Neural progenitor cell (in vitro differentiated cells): ENCODE results near the gene ARSB. TPM values are rescaled to one million over a fixed set of nuclear protein-coding genes. Genes with fewer than 3 reads are reported as not detected.

Experiments
- DNase-seq: peaks from one replicate; pipeline ENCODE4 v3.0.0-alpha.2; 2016; ENCODE audit warnings: low spot score
- H2AFZ ChIP-seq: fragments of 200-600 bp; sonication (generic); replicated peaks from 2 replicates; pipeline ENCODE4 v1.6.1; 2016; ENCODE audit warnings: antibody characterized with exemption
- H3F3A ChIP-seq: fragments of 200-600 bp; sonication (generic); 2 replicates; pipeline ENCODE4 v1.6.1; 2016; ENCODE audit warnings: antibody characterized with exemption, low read depth
- H3K27ac ChIP-seq: fragments of 200-600 bp; sonication (generic); 2 replicates; pipeline ENCODE4 v1.5.1; 2016; ENCODE audit warnings: mild to moderate bottlenecking
- H3K27me3 ChIP-seq: fragments of 200-600 bp; sonication (generic); 2 replicates; pipeline ENCODE4 v1.6.1; 2016; ENCODE audit warnings: mild to moderate bottlenecking, moderate library complexity
- H3K36me3 ChIP-seq: fragments of 200-600 bp; sonication (generic); 2 replicates; pipeline ENCODE4 v1.5.1; 2016
- H3K4me1 ChIP-seq: fragments of 200-600 bp; sonication (generic); 2 replicates; pipeline ENCODE4 v1.6.1; 2016; ENCODE audit warnings: mixed run types
- H3K4me2 ChIP-seq: fragments of 200-600 bp; sonication (generic); 2 replicates; pipeline ENCODE4 v1.6.1; 2016
- H3K4me3 ChIP-seq: fragments of 200-600 bp; sonication (generic); 2 replicates; pipeline ENCODE4 v1.5.1; 2016
- H3K79me2 ChIP-seq: fragments of 200-600 bp; sonication (generic); 2 replicates; pipeline ENCODE4 v1.6.1; 2016; ENCODE audit warnings: low read depth
- H3K9ac ChIP-seq: fragments of 200-600 bp; sonication (generic); 2 replicates; pipeline ENCODE4 v1.6.1; 2016
- H3K9me3 ChIP-seq: fragments of 200-600 bp; sonication (generic); 2 replicates; pipeline ENCODE4 v1.5.1; 2016; ENCODE audit warnings: low read depth
- H4K20me1 ChIP-seq: fragments of 200-600 bp; sonication (generic); 2 replicates; pipeline ENCODE4 v1.6.1; 2016; ENCODE audit warnings: low read depth
- H3K27ac Mint-ChIP-seq: 3 replicates; pipeline ENCODE4 v1.8.0; 2021; ENCODE audit warnings: mixed read lengths
- H3K27me3 Mint-ChIP-seq: 2 replicates; pipeline ENCODE4 v1.8.0; 2022; ENCODE audit warnings: low read depth, mild to moderate bottlenecking, inconsistent platforms, moderate library complexity, mixed read lengths; ENCODE audit not compliant: insufficient read depth
- H3K36me3 Mint-ChIP-seq: 3 replicates; pipeline ENCODE4 v1.8.0; 2021; ENCODE audit warnings: mixed read lengths
- H3K4me1 Mint-ChIP-seq: 3 replicates; pipeline ENCODE4 v1.8.0; 2021; ENCODE audit warnings: mixed read lengths
- H3K4me3 Mint-ChIP-seq: 3 replicates; pipeline ENCODE4 v1.8.0; 2021; ENCODE audit warnings: mild to moderate bottlenecking, moderate library complexity, mixed read lengths
- H3K9me3 Mint-ChIP-seq: 3 replicates; pipeline ENCODE4 v1.8.0; 2020; ENCODE audit warnings: mixed read lengths
- CTCF ChIP-seq: fragments of 200-600 bp; sonication (generic); IDR thresholded peaks from 2 replicates; pipeline ENCODE4 v1.5.1; 2017; ENCODE audit warnings: antibody characterized with exemption, mild to moderate bottlenecking
- EZH2 ChIP-seq: fragments of 200-600 bp; sonication (generic); IDR thresholded peaks from 2 replicates; pipeline ENCODE4 v1.6.1; 2017; ENCODE audit warnings: antibody characterized with exemption, mild to moderate bottlenecking, moderate library complexity
- EZH2phosphoT487 ChIP-seq: fragments of 200-600 bp; sonication (generic); IDR thresholded peaks from 2 replicates; pipeline ENCODE4 v1.6.1; 2017; ENCODE audit warnings: antibody characterized with exemption
- total RNA-seq: library from RNA; depleted of rRNA; stranded (reverse); fragments of >200 nt; gene quantifications from 2 replicates; pipeline ENCODE4 v1.2.3, GENCODE V29; 2015; ENCODE audit warnings: low replicate concordance

Gene ARSB
- total RNA-seq, 1 donor from 2014 or later: 15.3 TPM

DNA sequence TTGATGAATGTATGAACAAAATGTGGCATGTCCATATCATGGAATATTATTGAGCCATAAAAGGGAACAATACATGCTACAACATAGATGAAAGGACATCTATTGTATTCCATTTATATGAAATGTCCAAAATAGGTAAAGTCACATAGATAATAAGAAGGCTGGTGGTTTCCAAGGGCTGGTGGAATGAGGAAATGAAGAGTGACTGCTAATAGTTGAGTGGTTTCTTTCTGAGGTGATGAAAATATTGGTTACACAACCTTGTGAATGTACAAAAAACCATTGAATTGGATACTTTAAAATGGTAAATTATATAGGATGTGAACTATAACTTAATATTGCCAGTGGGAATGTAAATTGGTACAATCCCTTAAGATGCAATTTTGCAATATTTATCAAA lies 5.2 kb downstream of the ARSB start:
- TF ChIP-seq CTCF: no peak
- no peak for TF ChIP-seq EZH2
- no peak for TF ChIP-seq EZH2phosphoT487
- no peak overlapping the region for H3K4me3 Mint-ChIP-seq

DNA sequence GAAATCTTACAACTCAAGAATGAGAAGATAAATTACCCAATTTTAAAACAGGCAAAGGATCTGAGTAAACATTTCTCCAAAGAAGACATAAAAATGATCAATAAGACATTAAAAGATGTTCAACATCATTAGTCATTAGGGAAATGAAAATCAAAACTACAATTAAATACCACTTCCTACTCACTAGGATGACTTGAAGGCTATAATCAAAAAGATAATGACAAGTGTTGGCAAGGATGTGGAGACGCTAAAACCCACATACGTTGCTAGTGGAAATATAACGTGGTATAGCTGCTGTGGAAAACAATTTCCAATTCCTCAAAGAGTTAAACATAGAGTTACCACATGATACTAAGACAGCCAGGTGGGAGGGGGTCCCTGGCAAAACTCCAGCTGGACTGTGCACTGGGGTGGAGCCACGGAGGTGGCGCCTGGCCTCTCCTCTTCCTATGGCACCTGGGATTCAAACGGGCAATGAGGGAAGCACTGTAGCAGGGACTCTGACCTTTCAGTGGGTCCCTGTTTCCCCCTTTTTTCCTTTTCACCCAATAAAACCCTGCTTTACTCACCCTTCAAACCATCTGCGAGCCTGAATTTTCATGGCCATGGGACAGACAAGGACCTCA lies 5.9 kb downstream of the ARSB start:
- Histone ChIP-seq H3K9ac (no peak overlapping the region), H2AFZ (no peak overlapping the region), H3K4me3 (no peak overlapping the region), H4K20me1 (no peaks in the 10 kb centered on the region), H3K4me2 (no peak overlapping the region), H3K79me2 (peaks cover 20% of the 10 kb centered on the region), H3F3A (peaks cover 12% of the 10 kb centered on the region), H3K27me3 (no peaks in the 10 kb centered on the region), H3K9me3 (no peaks in the 10 kb centered on the region), H3K27ac (no peak overlapping the region), H3K36me3 (no peaks in the 10 kb centered on the region), H3K4me1 (peaks cover 20% of the 10 kb centered on the region)
- TF ChIP-seq EZH2 (no peak), CTCF (no peak), EZH2phosphoT487 (no peak)
- H3K4me3 Mint-ChIP-seq: no peak overlapping the region
- peaks cover 3% of the 10 kb centered on the region for H3K36me3 Mint-ChIP-seq
- H3K27me3 Mint-ChIP-seq: no peaks in the 10 kb centered on the region
- no peak for DNase-seq
- no peak overlapping the region for H3K27ac Mint-ChIP-seq
- peaks cover 13% of the 10 kb centered on the region for H3K4me1 Mint-ChIP-seq
- H3K9me3 Mint-ChIP-seq: no peaks in the 10 kb centered on the region

More for the DNA sequence above, 5.2 kb downstream of the ARSB start:
- DNase-seq: no peak
- Histone ChIP-seq H3K27me3 (no peaks in the 10 kb centered on the region), H3F3A (peaks cover 18% of the 10 kb centered on the region), H3K4me2 (no peak overlapping the region), H3K9me3 (no peaks in the 10 kb centered on the region), H3K79me2 (peaks cover 20% of the 10 kb centered on the region), H2AFZ (no peak overlapping the region), H3K27ac (no peak overlapping the region), H3K9ac (no peak overlapping the region), H3K4me1 (peaks cover 14% of the 10 kb centered on the region), H3K4me3 (no peak overlapping the region), H3K36me3 (no peaks in the 10 kb centered on the region), H4K20me1 (no peaks in the 10 kb centered on the region)
- no peaks in the 10 kb centered on the region for H3K27me3 Mint-ChIP-seq
- peaks cover 13% of the 10 kb centered on the region for H3K4me1 Mint-ChIP-seq
- no peaks in the 10 kb centered on the region for H3K9me3 Mint-ChIP-seq
- no peak overlapping the region for H3K27ac Mint-ChIP-seq
- H3K36me3 Mint-ChIP-seq: peaks cover 3% of the 10 kb centered on the region

- Histone ChIP-seq H4K20me1 (no peaks in the 10 kb centered on the region), H3K79me2 (peaks cover 9% of the 10 kb centered on the region), H3K9ac (no peak overlapping the region), H3K4me2 (no peak overlapping the region), H3K4me1 (peaks cover 15% of the 10 kb centered on the region), H3F3A (no peaks in the 10 kb centered on the region), H3K9me3 (no peaks in the 10 kb centered on the region), H3K27ac (peak overlapping the region; percentile 42), H3K27me3 (no peaks in the 10 kb centered on the region), H2AFZ (peak overlapping the region; percentile 69), H3K4me3 (no peak overlapping the region), H3K36me3 (no peaks in the 10 kb centered on the region)
- Mint-ChIP-seq H3K9me3 (no peaks in the 10 kb centered on the region), H3K27me3 (no peaks in the 10 kb centered on the region), H3K36me3 (peaks cover 3% of the 10 kb centered on the region), H3K4me3 (no peak overlapping the region), H3K27ac (no peak overlapping the region), H3K4me1 (no peaks in the 10 kb centered on the region)
- DNase-seq: no peak
- TF ChIP-seq EZH2 (no peak), EZH2phosphoT487 (no peak), CTCF (no peak)
Observed at GRCh38 chr5:78975035-78975434, 10.1 kb downstream of the ARSB start.
